ENCODE measurements around the gene SNX8. TPM values are rescaled to one million over a fixed set of nuclear protein-coding genes. Genes with fewer than 3 reads are reported as not detected.

SNX8 gene
- total RNA-seq, 2 donors from 2014 or later = 28.9 to 34.5 TPM

- Mint-ChIP-seq H3K27ac (peak overlapping the region in 1 of 2 donors; percentile 20), H3K9me3 (no peaks in the 10 kb centered on the region), H3K4me3 (peak overlapping the region; percentile 17), H3K27me3 (no peaks in the 10 kb centered on the region), H3K36me3 (no peaks in the 10 kb centered on the region), H3K4me1 (ENCODE audit: low read depth in 2 of 2) (peaks cover 11 to 19% of the 10 kb centered on the region in 2 donors)
- ATAC-seq (peak; percentile 74 to 75), DNase-seq (ENCODE audit: low spot score) (no peak)
Measured at GRCh38 chr7:2258661-2259365, 55.4 kb downstream of the SNX8 start.

- no peaks in the 10 kb centered on the region for H3K27me3 Mint-ChIP-seq
Measured at GRCh38 chr7:2257651-2258050, 56.6 kb downstream of the SNX8 start.

GRCh38 chr7:2257046-2257551 is 57.1 kb downstream of the SNX8 start:
- H3K27ac Mint-ChIP-seq = no peak overlapping the region
- H3K27me3 Mint-ChIP-seq = no peaks in the 10 kb centered on the region
- no peak for ATAC-seq
- no peak for DNase-seq (ENCODE audit: low spot score)
- H3K9me3 Mint-ChIP-seq = no peaks in the 10 kb centered on the region
- H3K36me3 Mint-ChIP-seq = no peaks in the 10 kb centered on the region
- H3K4me3 Mint-ChIP-seq = no peak overlapping the region
- H3K4me1 Mint-ChIP-seq (ENCODE audit: low read depth in 2 of 2) = peaks cover 11 to 19% of the 10 kb centered on the region in 2 donors

More at GRCh38 chr7:2257651-2258050, 56.6 kb downstream of the SNX8 start:
- ATAC-seq = no peak
- Mint-ChIP-seq H3K27ac (no peak overlapping the region), H3K4me1 (ENCODE audit: low read depth in 2 of 2) (peaks cover 11 to 19% of the 10 kb centered on the region in 2 donors), H3K36me3 (no peaks in the 10 kb centered on the region), H3K4me3 (no peak overlapping the region), H3K9me3 (no peaks in the 10 kb centered on the region)
- DNase-seq (ENCODE audit: low spot score) = no peak

GRCh38 chr7:2256306-2257045 is 57.8 kb downstream of the SNX8 start:
- DNase-seq (ENCODE audit: low spot score) = no peak
- no peak for ATAC-seq
- Mint-ChIP-seq H3K27me3 (no peaks in the 10 kb centered on the region), H3K36me3 (no peaks in the 10 kb centered on the region), H3K27ac (no peak overlapping the region), H3K4me1 (ENCODE audit: low read depth in 2 of 2) (peaks cover 11 to 19% of the 10 kb centered on the region in 2 donors), H3K4me3 (no peak overlapping the region), H3K9me3 (no peaks in the 10 kb centered on the region)

- H3K27ac Mint-ChIP-seq = no peak overlapping the region
- DNase-seq (ENCODE audit: low spot score) (no peak), ATAC-seq (peak in 1 of 2 donors; percentile 11)
- no peaks in the 10 kb centered on the region for H3K9me3 Mint-ChIP-seq
- peaks cover 11 to 19% of the 10 kb centered on the region in 2 donors for H3K4me1 Mint-ChIP-seq (ENCODE audit: low read depth in 2 of 2)
- H3K27me3 Mint-ChIP-seq = no peaks in the 10 kb centered on the region
- H3K36me3 Mint-ChIP-seq = no peaks in the 10 kb centered on the region
- H3K4me3 Mint-ChIP-seq = no peak overlapping the region
Measured at GRCh38 chr7:2255145-2256139, 58.8 kb downstream of the SNX8 start.

GRCh38 chr7:2254429-2255144 is 59.7 kb downstream of the SNX8 start:
- no peak overlapping the region for H3K4me3 Mint-ChIP-seq
- DNase-seq (ENCODE audit: low spot score) = no peak
- H3K4me1 Mint-ChIP-seq (ENCODE audit: low read depth in 2 of 2) = peaks cover 9 to 20% of the 10 kb centered on the region in 2 donors
- H3K27me3 Mint-ChIP-seq = no peaks in the 10 kb centered on the region
- H3K9me3 Mint-ChIP-seq = no peaks in the 10 kb centered on the region
- H3K36me3 Mint-ChIP-seq = no peaks in the 10 kb centered on the region
- no peak for ATAC-seq
- no peak overlapping the region for H3K27ac Mint-ChIP-seq

GRCh38 chr7:2253525-2254244 is 60.6 kb downstream of the SNX8 start:
- DNase-seq (ENCODE audit: low spot score) (no peak), ATAC-seq (no peak)
- Mint-ChIP-seq H3K27me3 (no peaks in the 10 kb centered on the region), H3K9me3 (no peaks in the 10 kb centered on the region), H3K4me3 (no peak overlapping the region), H3K36me3 (no peaks in the 10 kb centered on the region), H3K4me1 (ENCODE audit: low read depth in 2 of 2) (peaks cover 17 to 21% of the 10 kb centered on the region in 2 donors), H3K27ac (no peak overlapping the region)

GRCh38 chr7:2253021-2253420 is 61.2 kb downstream of the SNX8 start:
- Mint-ChIP-seq H3K27ac (no peak overlapping the region), H3K36me3 (no peaks in the 10 kb centered on the region), H3K27me3 (no peaks in the 10 kb centered on the region), H3K4me3 (no peak overlapping the region), H3K4me1 (ENCODE audit: low read depth in 2 of 2) (peaks cover 21 to 22% of the 10 kb centered on the region in 2 donors), H3K9me3 (no peaks in the 10 kb centered on the region)
- DNase-seq (ENCODE audit: low spot score) (no peak), ATAC-seq (no peak)

- ATAC-seq (no peak), DNase-seq (ENCODE audit: low spot score) (no peak)
- H3K27me3 Mint-ChIP-seq = no peaks in the 10 kb centered on the region
- H3K36me3 Mint-ChIP-seq = no peaks in the 10 kb centered on the region
- H3K4me3 Mint-ChIP-seq = no peak overlapping the region
- H3K27ac Mint-ChIP-seq = no peak overlapping the region
- no peaks in the 10 kb centered on the region for H3K9me3 Mint-ChIP-seq
- peaks cover 24 to 26% of the 10 kb centered on the region in 2 donors for H3K4me1 Mint-ChIP-seq (ENCODE audit: low read depth in 2 of 2)
Measured at GRCh38 chr7:2251841-2252771, 62.1 kb downstream of the SNX8 start.

GRCh38 chr7:2251381-2251780 is 62.9 kb downstream of the SNX8 start:
- no peak overlapping the region for H3K27ac Mint-ChIP-seq
- H3K9me3 Mint-ChIP-seq = no peaks in the 10 kb centered on the region
- H3K4me3 Mint-ChIP-seq = no peak overlapping the region
- peaks cover 24 to 26% of the 10 kb centered on the region in 2 donors for H3K4me1 Mint-ChIP-seq (ENCODE audit: low read depth in 2 of 2)
- DNase-seq (ENCODE audit: low spot score) (no peak), ATAC-seq (no peak)
- no peaks in the 10 kb centered on the region for H3K36me3 Mint-ChIP-seq
- no peaks in the 10 kb centered on the region for H3K27me3 Mint-ChIP-seq

- peaks cover 19 to 22% of the 10 kb centered on the region in 2 donors for H3K4me1 Mint-ChIP-seq (ENCODE audit: low read depth in 2 of 2)
- H3K9me3 Mint-ChIP-seq = no peaks in the 10 kb centered on the region
- no peaks in the 10 kb centered on the region for H3K27me3 Mint-ChIP-seq
- peak overlapping the region in 1 of 2 donors; percentile 74 for H3K27ac Mint-ChIP-seq
- no peaks in the 10 kb centered on the region for H3K36me3 Mint-ChIP-seq
- DNase-seq (ENCODE audit: low spot score) (no peak), ATAC-seq (no peak)
- no peak overlapping the region for H3K4me3 Mint-ChIP-seq
Measured at GRCh38 chr7:2249744-2250323, 64.4 kb downstream of the SNX8 start.
